Stimulated activated CD8-positive, alpha-beta memory T cell treated with anti-CD3 and anti-CD28 coated beads, Interleukin-4, amount 100 ng/mL, for 24 hours (primary cell): ENCODE measurements around the gene TMEM120B.

ENCODE experiments used
- DNase-seq: peaks from one replicate; pipeline ENCODE4 v3.0.0-alpha.2; 2020; ENCODE audit warnings: low read depth

Gene TMEM120B

DNA sequence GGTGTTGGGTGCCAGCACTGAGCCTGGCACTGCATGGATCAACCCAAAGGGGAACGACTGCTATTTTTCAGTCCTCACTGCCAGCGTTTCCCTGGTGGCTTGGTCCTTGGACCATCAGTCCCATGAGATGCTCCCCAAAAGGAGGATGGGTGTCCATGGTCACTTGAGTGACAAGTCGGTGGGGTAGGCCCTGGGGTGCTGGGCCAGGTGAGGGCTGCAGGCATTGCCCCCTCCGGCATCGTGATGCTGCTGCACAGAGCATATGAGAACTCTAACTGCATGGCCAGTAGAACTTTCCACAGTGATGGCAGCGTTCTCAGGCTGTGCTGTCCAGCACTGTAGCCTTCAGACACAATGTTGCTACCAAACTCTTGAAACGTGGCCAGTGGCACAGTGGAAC, 107.5 kb downstream of the TMEM120B start:
- DNase-seq, result no peak

DNA sequence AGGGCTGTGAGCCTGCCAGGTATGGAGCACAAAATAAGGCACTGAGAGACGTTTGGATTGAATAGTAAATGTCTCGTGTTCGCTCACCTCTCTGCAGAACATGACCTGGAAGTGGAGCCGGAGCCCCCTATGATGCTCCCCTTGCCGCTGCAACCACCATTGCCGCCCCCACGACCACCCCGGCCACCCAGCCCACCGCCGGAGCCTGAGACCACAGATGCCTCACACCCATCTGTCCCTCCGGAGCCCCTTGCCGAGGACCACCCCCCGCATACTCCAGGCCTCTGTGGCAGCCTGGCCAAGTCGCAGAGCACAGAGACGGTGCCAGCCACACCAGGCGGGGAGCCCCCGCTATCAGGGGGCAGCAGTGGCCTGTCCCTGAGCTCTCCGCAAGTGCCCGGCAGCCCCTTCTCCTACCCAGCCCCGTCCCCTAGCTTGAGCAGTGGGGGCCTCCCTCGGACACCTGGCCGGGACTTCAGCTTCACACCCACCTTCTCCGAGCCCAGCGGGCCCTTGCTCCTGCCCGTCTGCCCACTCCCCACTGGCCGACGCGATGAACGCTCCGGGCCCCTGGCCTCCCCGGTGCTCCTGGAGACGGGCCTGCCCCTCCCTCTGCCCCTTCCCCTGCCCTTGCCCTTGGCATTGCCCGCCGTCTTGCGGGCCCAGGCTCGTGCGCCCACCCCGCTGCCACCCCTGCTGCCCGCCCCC, 110.0 kb downstream of the TMEM120B start:
- DNase-seq, result no peak

DNA sequence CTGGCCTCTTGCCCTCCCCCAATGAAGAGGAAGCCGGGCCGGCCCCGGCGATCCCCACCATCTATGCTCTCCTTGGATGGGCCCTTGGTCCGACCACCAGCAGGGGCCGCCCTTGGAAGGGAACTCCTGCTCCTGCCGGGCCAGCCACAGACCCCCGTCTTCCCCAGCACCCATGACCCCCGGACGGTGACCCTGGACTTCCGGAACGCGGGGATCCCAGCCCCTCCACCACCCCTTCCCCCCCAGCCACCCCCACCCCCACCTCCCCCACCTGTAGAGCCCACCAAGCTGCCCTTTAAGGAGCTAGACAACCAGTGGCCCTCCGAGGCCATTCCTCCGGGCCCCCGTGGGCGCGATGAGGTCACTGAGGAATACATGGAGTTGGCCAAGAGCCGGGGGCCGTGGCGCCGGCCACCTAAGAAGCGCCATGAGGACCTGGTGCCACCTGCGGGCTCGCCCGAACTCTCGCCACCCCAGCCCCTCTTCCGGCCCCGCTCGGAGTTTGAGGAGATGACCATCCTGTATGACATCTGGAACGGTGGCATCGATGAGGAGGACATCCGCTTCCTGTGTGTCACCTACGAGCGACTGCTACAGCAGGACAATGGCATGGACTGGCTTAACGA, 110.7 kb downstream of the TMEM120B start:
- DNase-seq, result no peak

DNA sequence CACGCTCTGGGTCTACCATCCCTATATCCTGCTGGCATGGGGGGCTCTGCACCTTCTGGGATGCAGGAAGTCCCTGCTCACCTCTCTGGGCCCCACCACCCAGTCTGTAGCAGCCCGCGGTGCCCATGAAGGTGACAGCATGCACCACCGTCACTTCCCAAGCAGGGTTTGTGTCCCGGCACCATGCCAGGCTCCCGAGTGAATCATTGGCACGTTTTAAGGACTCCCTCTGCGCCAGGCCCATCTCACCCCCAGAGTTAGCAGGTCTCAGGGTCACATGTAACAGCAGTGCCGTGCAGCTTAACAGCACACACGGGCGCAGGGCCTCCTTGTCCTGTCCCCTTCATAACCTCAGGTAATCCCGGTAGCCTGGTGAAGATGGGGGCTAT, 111.2 kb downstream of the TMEM120B start:
- no peak for DNase-seq

DNA sequence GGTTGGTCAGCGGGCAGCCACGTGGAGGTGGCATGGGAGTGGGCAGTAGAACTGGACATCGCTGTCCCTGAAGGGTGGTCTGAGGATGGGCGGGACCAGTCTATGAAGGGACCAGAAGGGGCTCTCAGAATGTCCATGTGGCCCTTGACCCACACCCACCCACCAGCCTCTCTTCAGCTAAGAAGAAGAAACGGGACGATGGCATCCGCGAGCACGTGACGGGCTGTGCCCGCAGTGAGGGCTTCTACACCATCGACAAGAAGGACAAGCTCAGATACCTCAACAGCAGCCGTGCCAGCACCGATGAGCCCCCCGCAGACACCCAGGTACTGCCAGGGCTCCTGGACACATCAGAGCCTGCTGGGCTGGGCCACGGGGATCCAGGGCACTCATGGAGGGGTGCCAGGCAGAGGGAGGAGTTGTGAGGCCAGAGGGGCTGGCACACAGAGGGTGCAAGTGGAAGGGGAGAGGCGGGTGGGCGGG, 112.5 kb downstream of the TMEM120B start:
- no peak for DNase-seq

DNA sequence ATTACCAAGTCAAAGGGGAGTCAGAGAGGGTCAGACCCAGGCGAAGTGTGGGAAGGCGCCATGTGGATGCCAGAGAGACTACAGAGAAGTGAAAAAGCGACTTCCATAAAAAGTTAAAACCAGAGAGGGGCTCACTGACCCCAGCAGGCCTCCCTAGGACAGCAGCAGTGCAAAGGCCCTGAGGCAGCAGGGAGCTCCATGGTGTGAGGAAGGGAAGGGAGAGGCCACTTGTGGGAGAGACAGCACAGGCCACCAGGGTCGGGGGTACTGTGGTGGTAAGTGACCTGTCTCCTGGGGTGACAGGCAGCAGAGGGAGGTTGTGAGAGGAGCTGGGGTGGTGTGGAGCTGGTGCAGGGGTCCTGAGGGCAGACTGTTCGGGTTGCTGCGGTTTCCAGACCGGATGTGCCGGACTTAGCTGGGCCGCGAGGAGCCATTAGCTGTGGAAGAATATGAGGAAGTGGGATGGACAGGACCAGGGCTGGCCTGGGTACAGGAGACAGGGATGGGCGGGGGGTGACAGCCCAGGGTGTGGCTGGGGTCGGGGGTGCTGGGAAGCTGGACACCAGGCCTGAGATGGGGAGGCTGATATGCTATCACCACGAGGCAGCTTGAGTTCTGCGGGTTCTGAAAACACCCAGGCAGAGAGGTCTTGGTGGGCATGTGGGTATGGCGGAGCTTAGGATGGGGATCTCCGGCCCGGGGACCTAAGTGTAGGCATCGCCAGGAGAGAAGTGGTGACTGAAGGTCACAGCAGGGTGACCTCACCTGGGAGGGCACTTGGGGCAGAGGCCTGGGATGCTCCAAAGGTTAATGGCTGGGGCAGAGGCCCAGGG, 114.0 kb downstream of the TMEM120B start:
- DNase-seq, result no peak

DNA sequence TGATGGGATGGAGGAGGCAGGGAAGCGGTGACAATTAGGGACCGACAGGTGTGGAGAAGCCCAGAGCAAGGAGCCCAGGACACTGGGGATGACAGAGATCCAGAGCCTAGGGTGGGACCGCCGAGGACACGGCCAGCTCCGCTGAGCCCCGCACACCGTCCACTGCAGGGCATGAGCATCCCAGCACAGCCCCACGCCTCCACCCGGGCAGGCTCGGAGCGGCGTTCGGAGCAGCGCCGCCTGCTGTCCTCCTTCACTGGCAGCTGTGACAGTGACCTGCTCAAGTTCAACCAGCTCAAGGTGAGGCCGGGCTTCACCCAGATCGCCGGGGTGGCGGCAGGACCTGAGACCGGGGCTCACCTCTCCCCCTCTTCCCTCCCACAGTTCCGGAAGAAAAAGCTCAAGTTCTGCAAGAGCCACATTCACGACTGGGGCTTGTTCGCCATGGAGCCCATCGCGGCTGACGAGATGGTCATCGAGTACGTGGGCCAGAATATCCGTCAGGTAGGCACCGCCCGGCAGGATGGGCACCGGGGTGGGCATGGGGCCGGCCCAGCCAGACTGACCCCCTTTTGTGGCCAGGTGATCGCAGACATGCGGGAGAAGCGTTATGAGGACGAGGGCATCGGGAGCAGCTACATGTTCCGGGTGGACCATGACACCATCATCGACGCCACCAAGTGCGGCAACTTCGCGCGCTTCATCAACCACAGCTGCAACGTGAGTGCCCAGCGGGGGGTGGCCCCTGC, 115.0 kb downstream of the TMEM120B start:
- no peak for DNase-seq

DNA sequence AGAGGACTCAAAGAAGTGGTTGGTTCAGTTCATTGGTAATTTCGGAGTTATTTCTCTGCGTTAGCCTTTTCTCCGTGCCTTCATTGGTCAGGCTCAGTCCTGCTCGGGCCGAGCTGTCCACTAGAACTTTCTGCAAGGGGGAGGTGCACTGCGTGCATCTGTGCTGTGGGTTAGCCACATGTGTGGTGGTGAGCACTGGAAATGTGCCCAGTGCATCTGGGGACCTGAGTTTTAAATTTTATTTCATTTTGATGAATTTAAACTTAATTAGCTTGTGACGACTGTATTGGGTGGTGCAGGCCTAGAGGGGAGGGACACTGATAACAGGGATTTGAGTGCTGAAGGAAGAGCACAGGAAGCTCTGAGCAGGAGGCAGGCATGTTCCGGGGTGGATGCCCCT, 115.8 kb downstream of the TMEM120B start:
- DNase-seq, result no peak

DNA sequence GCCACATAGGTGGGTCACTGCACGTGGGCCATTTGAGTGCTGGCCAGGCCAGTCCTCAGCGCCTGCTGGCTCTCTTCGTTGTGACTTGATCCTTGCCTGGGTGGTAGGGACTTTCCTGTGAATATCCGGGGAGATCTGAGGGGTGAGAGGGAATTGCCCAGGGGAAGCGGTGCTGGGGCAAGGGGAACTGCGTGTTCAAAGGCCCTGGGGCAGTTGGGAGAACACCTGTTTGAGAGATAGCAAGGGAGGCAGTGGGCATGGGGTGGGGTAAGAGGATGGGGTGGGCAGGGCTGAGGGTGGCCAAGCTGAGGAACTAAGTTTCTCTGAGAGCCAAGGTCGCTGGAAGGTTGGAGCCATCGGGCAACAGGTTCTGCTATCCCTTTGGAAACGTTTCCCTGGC, 116.3 kb downstream of the TMEM120B start:
- DNase-seq, result no peak

DNA sequence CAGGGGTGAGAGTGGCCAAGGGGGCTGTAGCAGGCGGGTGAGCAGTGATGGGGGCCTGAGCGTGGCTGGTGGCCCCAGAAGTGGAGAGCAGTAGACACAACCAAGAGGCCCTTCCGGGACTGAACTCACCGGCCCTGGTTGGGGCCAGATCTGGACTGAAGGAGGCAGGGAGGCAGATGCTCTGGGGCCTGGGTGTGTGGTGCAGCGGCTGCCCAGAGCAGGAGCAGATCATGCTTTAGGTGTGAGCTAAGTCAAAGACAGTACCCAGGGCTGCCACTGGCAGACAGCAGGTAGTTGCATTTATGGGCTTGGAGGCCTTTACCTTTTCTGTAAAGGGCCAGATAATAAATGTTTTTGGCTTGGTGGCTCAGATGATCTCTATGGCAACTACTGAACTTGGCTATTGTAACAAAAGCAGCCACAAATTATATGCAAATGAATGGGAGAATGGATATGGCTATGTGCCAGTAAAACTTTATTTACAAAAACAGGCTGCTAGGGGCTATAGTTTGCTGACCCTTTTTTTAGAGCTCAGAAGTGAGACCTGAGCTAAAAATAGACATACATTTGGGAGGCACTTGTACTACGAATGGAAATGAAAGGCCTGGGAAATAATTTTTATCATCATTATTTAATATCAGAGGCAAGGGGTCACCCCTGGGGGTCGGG, 116.8 kb downstream of the TMEM120B start:
- no peak for DNase-seq

DNA sequence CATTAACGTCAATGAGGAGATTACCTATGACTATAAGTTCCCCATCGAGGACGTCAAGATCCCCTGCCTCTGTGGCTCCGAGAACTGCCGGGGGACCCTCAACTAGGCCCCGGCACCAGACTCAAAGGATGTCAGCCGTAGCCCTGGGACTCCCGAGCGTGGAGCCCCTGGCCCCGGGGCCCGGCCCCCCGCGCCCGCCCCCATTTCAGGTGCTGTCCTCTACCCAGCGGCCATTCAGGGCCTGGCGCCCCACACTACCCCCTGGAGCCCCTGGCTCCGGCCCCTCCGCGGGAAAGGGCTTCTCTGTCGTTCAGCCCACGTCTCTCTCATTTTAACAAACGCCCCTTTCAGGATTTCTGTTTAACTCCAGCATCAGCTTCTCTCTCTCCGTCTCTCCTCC, 117.6 kb downstream of the TMEM120B start:
- DNase-seq, result no peak

DNA sequence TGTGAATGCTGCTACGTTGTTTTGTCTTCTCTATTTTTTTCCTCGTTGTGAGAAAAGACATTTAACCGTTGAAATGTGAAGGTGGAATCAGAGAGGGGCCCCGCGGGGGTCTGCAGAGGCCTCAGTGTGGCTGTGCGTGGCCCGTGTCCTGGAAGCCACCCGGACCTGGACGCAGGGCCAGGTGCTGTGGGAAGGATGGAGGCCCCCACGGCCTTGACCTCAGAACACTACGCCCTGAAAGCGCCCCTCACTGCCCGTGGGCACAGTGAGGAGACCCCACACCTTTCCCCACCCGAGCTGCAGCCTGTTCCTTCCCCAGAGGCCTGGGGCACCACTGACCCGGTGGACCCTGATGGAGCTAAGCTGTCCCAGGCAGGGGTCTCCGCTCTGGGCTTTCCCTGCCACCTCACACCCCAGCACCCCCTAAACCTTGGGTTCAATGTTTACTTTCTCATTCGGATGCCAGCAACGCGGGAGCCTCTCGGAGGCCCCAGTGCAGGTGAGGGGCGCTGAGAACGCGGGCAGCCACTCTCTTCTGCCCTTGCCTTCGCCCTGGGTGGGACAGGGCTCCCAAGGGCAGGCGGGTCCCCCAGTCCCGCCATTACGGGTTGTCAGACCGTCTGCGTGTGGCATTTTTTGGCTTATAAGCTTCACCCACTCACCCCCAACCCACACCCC, 118.2 kb downstream of the TMEM120B start:
- no peak for DNase-seq
